ENCODE results near the gene LSM7. TPM values are rescaled to one million over a fixed set of nuclear protein-coding genes. Genes with fewer than 3 reads are reported as not detected.
A peak's percentile ranks its signal among the peaks of the same experiment; 100 is the strongest.

Gene LSM7
- polyA plus RNA-seq, 3 donors = 98.6 to 312 (median 132) TPM

DNA sequence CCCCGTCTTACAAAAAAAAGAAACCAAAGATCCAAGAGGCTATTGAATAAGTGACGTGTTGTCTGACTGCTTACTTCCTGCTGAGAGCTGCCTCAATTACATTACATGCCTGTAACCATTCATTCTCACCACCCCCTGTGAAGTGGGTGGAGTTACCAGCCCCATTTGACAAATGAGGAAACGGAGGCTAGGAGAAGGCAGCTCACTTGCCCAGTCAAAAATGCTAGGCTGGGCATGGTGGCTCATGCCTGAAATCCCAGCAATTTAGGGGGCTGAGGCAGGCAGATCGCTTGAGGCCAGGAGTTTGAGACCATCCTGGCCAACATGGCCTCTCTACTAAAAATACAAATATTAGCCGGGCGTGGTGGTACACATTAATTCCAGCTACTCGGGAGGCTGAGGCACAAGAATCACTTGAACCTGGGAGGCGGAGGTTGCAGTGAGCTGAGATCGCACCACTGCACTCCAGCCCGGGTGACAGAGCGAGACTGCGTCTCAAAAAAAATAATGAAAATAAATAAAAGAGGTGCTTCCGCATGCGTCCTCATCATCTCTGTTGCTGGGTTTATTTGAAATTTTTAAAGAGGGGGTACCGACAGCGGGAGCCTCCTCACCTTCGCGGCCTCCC lies 499 bp downstream of the LSM7 start:
- peak overlapping the region; percentile 100 for H3K4me3 Mint-ChIP-seq
- H3K27ac Mint-ChIP-seq = peak overlapping the region; percentile 98 to 99 (median 99)
- TF ChIP-seq, protein P1, sequence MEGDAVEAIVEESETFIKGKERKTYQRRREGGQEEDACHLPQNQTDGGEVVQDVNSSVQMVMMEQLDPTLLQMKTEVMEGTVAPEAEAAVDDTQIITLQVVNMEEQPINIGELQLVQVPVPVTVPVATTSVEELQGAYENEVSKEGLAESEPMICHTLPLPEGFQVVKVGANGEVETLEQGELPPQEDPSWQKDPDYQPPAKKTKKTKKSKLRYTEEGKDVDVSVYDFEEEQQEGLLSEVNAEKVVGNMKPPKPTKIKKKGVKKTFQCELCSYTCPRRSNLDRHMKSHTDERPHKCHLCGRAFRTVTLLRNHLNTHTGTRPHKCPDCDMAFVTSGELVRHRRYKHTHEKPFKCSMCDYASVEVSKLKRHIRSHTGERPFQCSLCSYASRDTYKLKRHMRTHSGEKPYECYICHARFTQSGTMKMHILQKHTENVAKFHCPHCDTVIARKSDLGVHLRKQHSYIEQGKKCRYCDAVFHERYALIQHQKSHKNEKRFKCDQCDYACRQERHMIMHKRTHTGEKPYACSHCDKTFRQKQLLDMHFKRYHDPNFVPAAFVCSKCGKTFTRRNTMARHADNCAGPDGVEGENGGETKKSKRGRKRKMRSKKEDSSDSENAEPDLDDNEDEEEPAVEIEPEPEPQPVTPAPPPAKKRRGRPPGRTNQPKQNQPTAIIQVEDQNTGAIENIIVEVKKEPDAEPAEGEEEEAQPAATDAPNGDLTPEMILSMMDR (IDR thresholded peaks at IDR 0.05) = no peak
- peaks cover 0 to 2% (median 0%) of the 10 kb centered on the region in 7 donors for H3K9me3 Mint-ChIP-seq
- Histone ChIP-seq H3K79me2 (ENCODE audit: insufficient read depth, low read length) (peaks cover 74% of the 10 kb centered on the region), H3K9ac (ENCODE audit: insufficient read depth, low read length, poor library complexity, severe bottlenecking) (peak overlapping the region; percentile 83), H4K20me1 (ENCODE audit: insufficient read depth, low read length) (peaks cover 26% of the 10 kb centered on the region), H3K4me1 (ENCODE audit: control insufficient read depth in 1 of 2, insufficient read depth in 2 of 2, low read length in 2 of 2) (peaks cover 29 to 43% of the 10 kb centered on the region in 2 donors), H2AFZ (ENCODE audit: insufficient read depth, low read depth, low read length, poor library complexity, severe bottlenecking) (peak overlapping the region; percentile 98), H3K27me3 (ENCODE audit: control insufficient read depth in 2 of 2, insufficient read depth in 2 of 2, low read length in 2 of 2) (no peaks in the 10 kb centered on the region), H3K9me3 (replicated peaks in 1 of 2; ENCODE audit: control insufficient read depth in 1 of 2, insufficient read depth in 1 of 2, low read length in 2 of 2) (no peaks in the 10 kb centered on the region), H3K4me3 (replicated peaks in 1 of 3; ENCODE audit: low read depth in 2 of 3, low read length in 3 of 3) (peak overlapping the region; percentile 82 to 97 (median 92)), H3K4me2 (replicated peaks; ENCODE audit: extremely low read depth, low read length, poor library complexity, severe bottlenecking) (peak overlapping the region; percentile 99), H3K36me3 (replicated peaks in 1 of 2; ENCODE audit: control insufficient read depth in 1 of 2, insufficient read depth in 2 of 2, low read length in 2 of 2) (peaks cover 23 to 31% of the 10 kb centered on the region in 2 donors), H3K27ac (ENCODE audit: low read depth in 1 of 2, low read length in 2 of 2) (peak overlapping the region; percentile 75 to 80)
- peaks cover 0 to 10% (median 3%) of the 10 kb centered on the region in 3 donors for H3K27me3 Mint-ChIP-seq (ENCODE audit: low read depth in 3 of 3)
- DNase-seq = peak; percentile 89 to 95 (median 92)
- peaks cover 59% of the 10 kb centered on the region for H3K4me1 Mint-ChIP-seq
- 0% methylated on average over 3 of the region's 18 CpGs for WGBS (ENCODE audit: insufficient coverage)
- H3K36me3 Mint-ChIP-seq = peaks cover 23 to 38% of the 10 kb centered on the region in 2 donors
- intact Hi-C loops (cut with micrococcal nuclease) = loop anchor here in 1 of 2 donors (5.0 kb wide), 3 partner anchors 56 to 91 kb away; partner anchors contain the start of genes PLEKHJ1 and SF3A2

DNA sequence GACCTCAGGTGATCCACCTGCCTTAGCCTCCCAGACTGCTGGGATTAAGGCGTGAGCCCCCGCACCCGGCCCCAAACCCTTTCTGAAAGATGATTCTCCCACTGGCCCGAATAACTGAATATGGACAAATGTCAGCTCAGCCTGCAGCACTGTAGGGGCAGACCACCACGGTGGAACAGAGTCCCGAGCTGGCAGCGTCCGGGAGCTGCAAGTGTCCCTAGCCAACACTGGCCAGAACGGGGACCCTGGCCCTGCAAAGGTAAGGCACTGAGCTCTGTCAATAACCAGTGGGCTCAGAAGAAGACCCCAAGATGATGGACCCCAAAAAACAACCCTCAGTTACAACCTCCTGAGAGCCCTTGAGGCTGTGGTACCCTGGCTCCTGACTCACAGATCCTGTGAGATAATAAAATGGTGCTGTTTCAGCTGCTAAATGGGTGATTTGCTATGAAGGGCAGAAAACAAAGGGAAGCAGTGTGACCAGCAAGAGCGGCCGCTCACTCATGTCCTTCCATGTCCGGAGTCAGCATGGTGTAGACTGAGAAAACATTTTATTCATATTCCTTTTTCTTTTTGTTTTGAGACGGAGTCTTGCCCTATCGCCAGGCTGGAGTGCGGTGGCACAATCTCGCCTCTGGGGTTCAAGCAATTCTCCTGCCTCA lies 1.6 kb downstream of the LSM7 start:
- peaks cover 65% of the 10 kb centered on the region for H3K79me2 ChIP-seq (ENCODE audit: insufficient read depth, low read length)
- no peaks in the 10 kb centered on the region for H3K27me3 ChIP-seq (ENCODE audit: control insufficient read depth in 2 of 2, insufficient read depth in 2 of 2, low read length in 2 of 2)
- DNase-seq = no peak
- H3K4me1 ChIP-seq (ENCODE audit: control insufficient read depth in 1 of 2, insufficient read depth in 2 of 2, low read length in 2 of 2) = peaks cover 20 to 35% of the 10 kb centered on the region in 2 donors
- H2AFZ ChIP-seq (ENCODE audit: insufficient read depth, low read depth, low read length, poor library complexity, severe bottlenecking) = no peak overlapping the region
- TF ChIP-seq, protein P1 (IDR thresholded peaks at IDR 0.05) = no peak
- Mint-ChIP-seq H3K36me3 (peaks cover 27 to 49% of the 10 kb centered on the region in 2 donors), H3K4me1 (peaks cover 50% of the 10 kb centered on the region), H3K9me3 (peaks cover 0 to 2% (median 0%) of the 10 kb centered on the region in 7 donors), H3K4me3 (no peak overlapping the region), H3K27me3 (ENCODE audit: low read depth in 3 of 3) (peaks cover 0 to 3% (median 3%) of the 10 kb centered on the region in 3 donors), H3K27ac (peak overlapping the region; percentile 98 to 99 (median 99))
- H3K4me3 ChIP-seq (replicated peaks in 1 of 3; ENCODE audit: low read depth in 2 of 3, low read length in 3 of 3) = peak overlapping the region in 1 of 3 experiments; percentile 97
- no peaks in the 10 kb centered on the region for H3K9me3 ChIP-seq (replicated peaks in 1 of 2; ENCODE audit: control insufficient read depth in 1 of 2, insufficient read depth in 1 of 2, low read length in 2 of 2)
- WGBS (ENCODE audit: insufficient coverage) = 86% methylated on average over 16 of the region's 16 CpGs
- H3K9ac ChIP-seq (ENCODE audit: insufficient read depth, low read length, poor library complexity, severe bottlenecking) = no peak overlapping the region
- H4K20me1 ChIP-seq (ENCODE audit: insufficient read depth, low read length) = peaks cover 19% of the 10 kb centered on the region
- peaks cover 28 to 40% of the 10 kb centered on the region in 2 donors for H3K36me3 ChIP-seq (replicated peaks in 1 of 2; ENCODE audit: control insufficient read depth in 1 of 2, insufficient read depth in 2 of 2, low read length in 2 of 2)
- peak overlapping the region; percentile 75 to 80 for H3K27ac ChIP-seq (ENCODE audit: low read depth in 1 of 2, low read length in 2 of 2)
- intact Hi-C loops (cut with micrococcal nuclease) = loop anchor here in 1 of 2 donors (5.0 kb wide), 3 partner anchors 55 to 90 kb away; partner anchors contain the start of genes PLEKHJ1 and SF3A2
- H3K4me2 ChIP-seq (replicated peaks; ENCODE audit: extremely low read depth, low read length, poor library complexity, severe bottlenecking) = peak overlapping the region; percentile 99

Measured in CD14-positive monocyte (primary cell).